Measurements from ENCODE around the gene DNAJC4. TPM values are rescaled to one million over a fixed set of nuclear protein-coding genes. Genes with fewer than 3 reads are reported as not detected.

The DNAJC4 gene
- total and polyA plus RNA-seq, 2 of the 8 experiments (the other 6 are each of a cell fraction or from before 2014, with no cell fraction given) = 14.6 to 31.0 TPM

- no peak for FAIRE-seq
- Histone ChIP-seq H3K4me2 (ENCODE audit: insufficient read depth in 1 of 2, low read depth in 2 of 2, low read length in 2 of 2) (peak within 1 kb of the TSS; percentile 73 to 99), H3K36me3 (ENCODE audit: control insufficient read depth in 2 of 4, insufficient read depth in 4 of 4, low read length in 3 of 4) (peaks cover 0 to 17% (median 4%) of the 10 kb centered on the region in 4 experiments; a peak in 4 of 8 replicates), H3K27me3 (replicated peaks in 1 of 4; ENCODE audit: control insufficient read depth in 3 of 4, extremely low read depth in 1 of 4, insufficient read depth in 3 of 4, low read length in 3 of 4) (no peaks in the 10 kb centered on the region), H3K27ac (ENCODE audit: low read depth, low read length) (peak within 1 kb of the TSS; percentile 61), H4K5ac (ENCODE audit: insufficient read length, low read depth, low read length) (peak within 1 kb of the TSS; percentile 70), H3K79me2 (ENCODE audit: control insufficient read depth in 1 of 2, insufficient read depth in 2 of 2, low read length in 2 of 2) (peaks cover 6 to 26% of the 10 kb centered on the region in 2 experiments; a peak in 3 of 4 replicates), H2AK5ac (ENCODE audit: low read depth, low read length) (peak within 1 kb of the TSS; percentile 84; the same call in 1 of the 2 replicates), H4K20me1 (replicated peaks in 1 of 2; ENCODE audit: control insufficient read depth in 1 of 2, insufficient read depth in 2 of 2, low read length in 2 of 2) (peaks cover 0 to 16% of the 10 kb centered on the region in 2 experiments), H3K4me3 (ENCODE audit: extremely low read depth in 1 of 4, insufficient read depth in 2 of 4, low read depth in 3 of 4, low read length in 4 of 4) (peak within 1 kb of the TSS; percentile 56 to 99 (median 90)), H3K18ac (ENCODE audit: extremely low read depth, low read length) (peak within 1 kb of the TSS; percentile 86), H3K23ac (ENCODE audit: insufficient read length) (no peak within 1 kb of the TSS), H2BK5ac (ENCODE audit: low read depth, low read length) (peak within 1 kb of the TSS; percentile 99), H3K9me3 (ENCODE audit: insufficient read depth in 2 of 2, low read depth in 1 of 2, low read length in 1 of 2) (no peaks in the 10 kb centered on the region), H3K56ac (replicated peaks; ENCODE audit: insufficient read length, low read depth, low read length) (peak within 1 kb of the TSS; percentile 95), H3K23me2 (ENCODE audit: low read depth, low read length) (peaks cover 20% of the 10 kb centered on the region), H4K91ac (replicated peaks; ENCODE audit: insufficient read length, low read length) (peak within 1 kb of the TSS; percentile 79), H3K9ac (replicated peaks in 1 of 4; ENCODE audit: extremely low read depth in 1 of 4, low read depth in 3 of 4, low read length in 3 of 4) (peak within 1 kb of the TSS; percentile 66 to 74 (median 71)), H3K4me1 (replicated peaks in 1 of 4; ENCODE audit: control insufficient read depth in 3 of 4, insufficient read depth in 4 of 4, low read length in 3 of 4) (peaks cover 0 to 48% (median 35%) of the 10 kb centered on the region in 4 experiments; a peak in 6 of 7 replicates), H2BK12ac (ENCODE audit: low read depth, low read length) (peak within 1 kb of the TSS; percentile 94; the same call in 1 of the 2 replicates), H2BK120ac (replicated peaks; ENCODE audit: low read depth, low read length) (peak within 1 kb of the TSS; percentile 18), H4K8ac (ENCODE audit: extremely low read depth, insufficient read depth, low read length) (peak within 1 kb of the TSS; percentile 87), H2AFZ (ENCODE audit: low read length) (no peak within 1 kb of the TSS), H3K4ac (replicated peaks; ENCODE audit: insufficient read length, low read depth, low read length) (peak within 1 kb of the TSS; percentile 73), H3K14ac (ENCODE audit: insufficient read length) (no peak within 1 kb of the TSS), H3K79me1 (ENCODE audit: low read depth, low read length) (peaks cover 6% of the 10 kb centered on the region), H2BK20ac (ENCODE audit: low read length) (0 out of 2 replicates have a peak within 1 kb of the TSS, but pooled peaks have one; percentile 21), H2BK15ac (ENCODE audit: low read length) (peak within 1 kb of the TSS; percentile 95; the same call in 1 of the 2 replicates)
- DNase-seq (ENCODE audit: low read depth in 1 of 2, low spot score in 2 of 2) = peak in 1 of 2 experiments; percentile 94
- ChIA-PET CTCF (ENCODE audit: partially characterized antibody) (interaction anchor here (1.1 to 10.0 kb wide), 9 partner anchors 9 to 94 kb away, joined by 3 to 102 read pairs (median 5); partner anchors contain the start of genes CATSPERZ, ESRRA, NUDT22 and TRPT1), POLR2A (ENCODE audit: partially characterized antibody) (interaction anchor here (0.6 to 13.1 kb wide), 16 partner anchors 8 to 367 kb away, joined by 3 to 352 read pairs (median 10); partner anchors contain the start of genes BAD, DNAJC4, ESRRA and FERMT3)
- WGBS, 2 experiments (ENCODE audit: extremely low coverage in 1 of 2, insufficient coverage in 1 of 2, insufficient read length in 1 of 2, insufficient replicate concordance in 2 of 2, low coverage in 1 of 2, low lambda C conversion rate in 2 of 2, missing lambda C conversion rate in 1 of 2) = 3% methylated on average over 40 of the region's 74 CpGs; no CpG with 5 or more reads in 1 of the 2 experiments
- TF ChIP-seq KDM4A (IDR thresholded peaks at IDR 0.05; ENCODE audit: low read depth, low read length, severe bottlenecking) = peak; percentile 64
- no peak for TF ChIP-seq NRF1 (IDR thresholded peaks at IDR 0.05; ENCODE audit: low read depth, low read length)
- TF ChIP-seq EZH2 (IDR thresholded peaks at IDR 0.05; ENCODE audit: low read depth, low read length, severe bottlenecking) = no peak
- 0 out of 2 replicates have a peak, but pooled peaks have one; percentile 4 for TF ChIP-seq SP2 (IDR thresholded peaks at IDR 0.05; ENCODE audit: low read length)
- peak in 1 of 3 experiments; percentile 12; a peak in 1 of 4 replicates for TF ChIP-seq CTCF (IDR thresholded peaks at IDR 0.05; ENCODE audit: control extremely low read depth in 1 of 3, insufficient read depth in 1 of 3, low read depth in 1 of 3, low read length in 3 of 3)
- TF ChIP-seq ASH2L (IDR thresholded peaks at IDR 0.05; ENCODE audit: low read length) = peak; percentile 77
- TF ChIP-seq SIN3A (conservative IDR thresholded peaks at IDR 0.05 in 1 of 2, IDR thresholded peaks at IDR 0.05 in 1 of 2; ENCODE audit: low read depth in 1 of 2, low read length in 2 of 2) = peak in 1 of 2 experiments; percentile 92; a peak in 2 of 4 replicates
These were observed 16.8 kb downstream of the DNAJC4 start, which contains the start of gene PPP1R14B for GRCh38 chr11:64246871-64247728. TSS of gene PPP1R14B (minus strand) at chr11:64246943. CDS start at chr11:64246673, 270 bp downstream.

Data from H1 (cell line).